Neural cell (in vitro differentiated cells): Measurements from ENCODE around the gene CMKLR1. TPM values are rescaled to one million over a fixed set of nuclear protein-coding genes. Genes with fewer than 3 reads are reported as not detected.

Source experiments
- H2AFZ ChIP-seq: fragments of 200-600, 300-800 bp; sonication (generic), shearing (Covaris generic); 2 replicates; pipeline ENCODE4 v1.6.0; 2014; ENCODE audit warnings: low read depth, mild to moderate bottlenecking, antibody characterized with exemption, low read length, moderate library complexity
- H3F3A ChIP-seq: fragments of 200-600 bp; shearing (Covaris generic); 2 replicates; pipeline ENCODE4 v1.6.1; 2016; ENCODE audit warnings: mild to moderate bottlenecking, moderate library complexity, mixed read lengths, antibody characterized with exemption, low read length; ENCODE audit not compliant: insufficient read depth, poor library complexity, severe bottlenecking
- H3K27ac ChIP-seq: fragments of 200-600, 300-800 bp; sonication (generic), shearing (Covaris generic); 2 replicates; pipeline ENCODE4 v1.5.1; 2014; ENCODE audit warnings: mild to moderate bottlenecking, low read length, moderate library complexity
- H3K27me3 ChIP-seq: fragments of 300-800, 200-600 bp; sonication (generic), shearing (Covaris generic); 2 replicates; pipeline ENCODE4 v1.6.0; 2014; ENCODE audit warnings: mild to moderate bottlenecking, low read depth, low read length, moderate library complexity; ENCODE audit not compliant: insufficient read depth
- H3K36me3 ChIP-seq: fragments of 300-800, 200-600 bp; sonication (generic), shearing (Covaris generic); 2 replicates; pipeline ENCODE4 v1.5.1; 2014; ENCODE audit warnings: mild to moderate bottlenecking, antibody characterized with exemption, low read length, moderate library complexity; ENCODE audit not compliant: insufficient read depth
- H3K4me2 ChIP-seq: fragments of 300-800, 200-600 bp; sonication (generic), shearing (Covaris generic); 2 replicates; pipeline ENCODE4 v1.6.0; 2014; ENCODE audit warnings: mild to moderate bottlenecking, low read length
- H3K4me3 ChIP-seq: fragments of 300-800, 200-600 bp; sonication (generic), shearing (Covaris generic); 2 replicates; pipeline ENCODE4 v1.5.1; 2014; ENCODE audit warnings: mild to moderate bottlenecking, low read length, moderate library complexity
- H3K79me2 ChIP-seq: fragments of 200-600 bp; shearing (Covaris generic); replicated peaks from 2 replicates; pipeline ENCODE4 v1.6.0; 2014; ENCODE audit warnings: mild to moderate bottlenecking, low read length, moderate library complexity; ENCODE audit not compliant: insufficient read depth
- H3K9ac ChIP-seq: fragments of 300-800, 200-600 bp; sonication (generic), shearing (Covaris generic); 2 replicates; pipeline ENCODE4 v1.6.1; 2016; ENCODE audit warnings: mild to moderate bottlenecking, low read length, mixed read lengths
- H3K9me2 ChIP-seq: fragments of 200-600 bp; shearing (Covaris generic); 2 replicates; pipeline ENCODE4 v1.6.1; 2016; ENCODE audit warnings: mild to moderate bottlenecking, low read length, mixed read lengths; ENCODE audit not compliant: insufficient read depth
- H3K9me3 ChIP-seq: fragments of 200-600, 300-800 bp; sonication (generic), shearing (Covaris generic); 2 replicates; pipeline ENCODE4 v1.6.1; 2016; ENCODE audit warnings: mild to moderate bottlenecking, mixed run types, low read length, moderate library complexity, mixed read lengths
- H4K20me1 ChIP-seq: fragments of 200-600 bp; shearing (Covaris generic); 2 replicates; pipeline ENCODE4 v1.6.1; 2016; ENCODE audit warnings: mild to moderate bottlenecking, mixed run types; ENCODE audit not compliant: insufficient read depth
- CTCF ChIP-seq: fragments of 450-650 bp; IDR thresholded peaks from 2 replicates; pipeline ENCODE4 v1.5.1; 2014; ENCODE audit warnings: antibody characterized with exemption, mild to moderate bottlenecking, moderate library complexity; ENCODE audit not compliant: poor library complexity, severe bottlenecking
- EP300 ChIP-seq: fragments of 450-650 bp; conservative IDR thresholded peaks from 2 replicates; pipeline ENCODE4 v1.6.1; 2014; ENCODE audit warnings: antibody characterized with exemption, mild to moderate bottlenecking, moderate library complexity; ENCODE audit not compliant: poor library complexity, severe bottlenecking
- EZH2 ChIP-seq: fragments of 200-600, 300-800 bp; shearing (Covaris generic), sonication (generic); IDR thresholded peaks from 2 replicates; pipeline ENCODE4 v1.6.1; 2014; ENCODE audit warnings: antibody characterized with exemption, low read length, borderline replicate concordance, mild to moderate bottlenecking; ENCODE audit not compliant: insufficient read depth, poor library complexity, severe bottlenecking
- MXI1 ChIP-seq: fragments of 450-650 bp; conservative IDR thresholded peaks from 2 replicates; pipeline ENCODE4 v1.6.1; 2014; ENCODE audit warnings: antibody characterized with exemption, mild to moderate bottlenecking; ENCODE audit not compliant: poor library complexity, severe bottlenecking
- POLR2AphosphoS5 ChIP-seq: IDR thresholded peaks from 2 replicates; pipeline ENCODE4 v1.6.1; 2012
- RAD21 ChIP-seq: fragments of 450-650 bp; conservative IDR thresholded peaks from 2 replicates; pipeline ENCODE4 v1.6.1; 2014; ENCODE audit warnings: antibody characterized with exemption, mild to moderate bottlenecking, moderate library complexity
- REST ChIP-seq: IDR thresholded peaks from 2 replicates; pipeline ENCODE4 v1.6.1; 2012; ENCODE audit warnings: borderline replicate concordance
- SMC3 ChIP-seq: fragments of 450-650 bp; conservative IDR thresholded peaks from 2 replicates; pipeline ENCODE4 v1.6.1; 2014; ENCODE audit warnings: antibody characterized with exemption, mild to moderate bottlenecking, moderate library complexity; ENCODE audit not compliant: poor library complexity
- TAF1 ChIP-seq: IDR thresholded peaks from 2 replicates; pipeline ENCODE4 v1.6.1; 2012; ENCODE audit warnings: low read depth
- polyA plus RNA-seq: library from polyadenylated mRNA; depleted of rRNA; stranded (reverse); fragments of >200 nt; gene quantifications from 2 replicates; pipeline ENCODE4 v1.2.3, GENCODE V29; 2014

The CMKLR1 gene
- polyA plus RNA-seq, 1 donor from 2014 or later, result 0.06 TPM

- Histone ChIP-seq H3K9me2 (no peaks in the 10 kb centered on the region), H3K9me3 (no peaks in the 10 kb centered on the region)
Observed at GRCh38 chr12:108302403-108303311, 36.5 kb downstream of the CMKLR1 start.

More at GRCh38 chr12:108302403-108303311, 36.5 kb downstream of the CMKLR1 start:
- Histone ChIP-seq H3K27me3 (no peaks in the 10 kb centered on the region), H3K27ac (no peak overlapping the region), H3K4me2 (no peak overlapping the region), H3K4me3 (no peak overlapping the region), H3K36me3 (no peaks in the 10 kb centered on the region), H2AFZ (no peak overlapping the region), H3K79me2 (no peaks in the 10 kb centered on the region), H3K9ac (no peak overlapping the region), H4K20me1 (no peaks in the 10 kb centered on the region), H3F3A (no peaks in the 10 kb centered on the region)
- no peak for TF ChIP-seq RAD21
- TF ChIP-seq EP300, result no peak
- TF ChIP-seq POLR2AphosphoS5, result no peak
- no peak for TF ChIP-seq MXI1
- no peak for TF ChIP-seq REST
- no peak for TF ChIP-seq TAF1
- TF ChIP-seq SMC3, result no peak
- TF ChIP-seq EZH2, result no peak
- TF ChIP-seq CTCF, result no peak
